Measurements from ENCODE around the gene COLGALT1.
"Not testable (repeated sequence)": the region's sequence is repeated elsewhere in the genome, so short reads cannot be mapped to it uniquely, and the experiment has no call there.

The COLGALT1 gene

GRCh38 chr19:17555480-17555928, at the start of gene COLGALT1:
Gene COLGALT1, plus strand, starts transcription at chr19:17555649. Its CDS starts 65 bp downstream, at chr19:17555714.
- DNase-seq (ENCODE audit: low read depth) = peak; percentile 97

GRCh38 chr19:17506745-17507144, 48.7 kb upstream of the COLGALT1 start:
- DNase-seq (ENCODE audit: low read depth) = no peak

GRCh38 chr19:17508558-17508933, 46.9 kb upstream of the COLGALT1 start:
- DNase-seq (ENCODE audit: low read depth) = not testable (repeated sequence)

GRCh38 chr19:17510220-17510993, 45.0 kb upstream of the COLGALT1 start:
- no peak for DNase-seq (ENCODE audit: low read depth)

- peak; percentile 76 for DNase-seq (ENCODE audit: low read depth)
Observed at GRCh38 chr19:17511724-17512573, 43.5 kb upstream of the COLGALT1 start.

- no peak for DNase-seq (ENCODE audit: low read depth)
Observed at GRCh38 chr19:17512574-17512939, 42.9 kb upstream of the COLGALT1 start.

GRCh38 chr19:17515408-17516149, 39.9 kb upstream of the COLGALT1 start:
- no peak for DNase-seq (ENCODE audit: low read depth)

- no peak for DNase-seq (ENCODE audit: low read depth)
Observed at GRCh38 chr19:17517898-17518297, 37.6 kb upstream of the COLGALT1 start.

- not testable (repeated sequence) for DNase-seq (ENCODE audit: low read depth)
Observed at GRCh38 chr19:17518654-17519053, 36.8 kb upstream of the COLGALT1 start.

GRCh38 chr19:17519967-17520366, 35.5 kb upstream of the COLGALT1 start:
- no peak for DNase-seq (ENCODE audit: low read depth)

GRCh38 chr19:17520865-17521264, 34.6 kb upstream of the COLGALT1 start:
- DNase-seq (ENCODE audit: low read depth) = no peak

- peak; percentile 59 for DNase-seq (ENCODE audit: low read depth)
Observed at GRCh38 chr19:17522988-17523872, 32.2 kb upstream of the COLGALT1 start.

GRCh38 chr19:17524651-17525050, 30.8 kb upstream of the COLGALT1 start:
- no peak for DNase-seq (ENCODE audit: low read depth)

GRCh38 chr19:17525141-17525540, 30.3 kb upstream of the COLGALT1 start:
- no peak for DNase-seq (ENCODE audit: low read depth)

- DNase-seq (ENCODE audit: low read depth) = no peak
Observed at GRCh38 chr19:17526922-17527321, 28.5 kb upstream of the COLGALT1 start.

- DNase-seq (ENCODE audit: low read depth) = no peak
Observed at GRCh38 chr19:17527326-17527725, 28.1 kb upstream of the COLGALT1 start.

GRCh38 chr19:17528610-17529009, 26.8 kb upstream of the COLGALT1 start:
- DNase-seq (ENCODE audit: low read depth) = no peak

GRCh38 chr19:17529239-17530158, 25.9 kb upstream of the COLGALT1 start:
- no peak for DNase-seq (ENCODE audit: low read depth)

- DNase-seq (ENCODE audit: low read depth) = no peak
Observed at GRCh38 chr19:17530586-17530985, 24.9 kb upstream of the COLGALT1 start.

- DNase-seq (ENCODE audit: low read depth) = no peak
Observed at GRCh38 chr19:17532116-17532515, 23.3 kb upstream of the COLGALT1 start.
